HG02938 (cell line): ENCODE data around the gene NCF4.

Experiments
- ATAC-seq: cut with Tn5 transposase; IDR thresholded peaks from one replicate; pipeline ENCODE4 v1.9.1; 2021; ENCODE audit warnings: mild to moderate bottlenecking, moderate library complexity; ENCODE audit not compliant: unreplicated experiment

The NCF4 gene

DNA sequence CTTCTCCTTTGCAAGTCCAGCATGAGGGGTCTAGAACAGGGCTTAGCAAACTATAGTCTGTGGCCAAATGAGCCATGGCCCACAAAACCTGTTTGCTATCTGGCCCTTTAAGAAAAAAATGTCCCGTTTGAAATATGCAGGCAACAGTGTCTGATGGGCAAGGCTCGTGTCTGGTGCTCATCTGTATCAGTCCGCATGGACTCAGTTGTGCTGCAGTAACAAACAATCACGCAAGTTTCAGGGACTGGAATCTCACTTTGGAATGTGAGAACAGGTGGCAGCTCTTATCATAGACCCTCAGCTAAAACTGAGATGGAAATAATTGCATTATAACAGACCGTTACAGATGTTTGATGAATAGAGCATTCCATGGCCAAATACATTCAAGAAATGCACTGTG, 24.9 kb upstream of the NCF4 start:
- no peak for ATAC-seq

GRCh38 chr22:36838119-36839030, 22.4 kb upstream of the NCF4 start:
- no peak for ATAC-seq

DNA sequence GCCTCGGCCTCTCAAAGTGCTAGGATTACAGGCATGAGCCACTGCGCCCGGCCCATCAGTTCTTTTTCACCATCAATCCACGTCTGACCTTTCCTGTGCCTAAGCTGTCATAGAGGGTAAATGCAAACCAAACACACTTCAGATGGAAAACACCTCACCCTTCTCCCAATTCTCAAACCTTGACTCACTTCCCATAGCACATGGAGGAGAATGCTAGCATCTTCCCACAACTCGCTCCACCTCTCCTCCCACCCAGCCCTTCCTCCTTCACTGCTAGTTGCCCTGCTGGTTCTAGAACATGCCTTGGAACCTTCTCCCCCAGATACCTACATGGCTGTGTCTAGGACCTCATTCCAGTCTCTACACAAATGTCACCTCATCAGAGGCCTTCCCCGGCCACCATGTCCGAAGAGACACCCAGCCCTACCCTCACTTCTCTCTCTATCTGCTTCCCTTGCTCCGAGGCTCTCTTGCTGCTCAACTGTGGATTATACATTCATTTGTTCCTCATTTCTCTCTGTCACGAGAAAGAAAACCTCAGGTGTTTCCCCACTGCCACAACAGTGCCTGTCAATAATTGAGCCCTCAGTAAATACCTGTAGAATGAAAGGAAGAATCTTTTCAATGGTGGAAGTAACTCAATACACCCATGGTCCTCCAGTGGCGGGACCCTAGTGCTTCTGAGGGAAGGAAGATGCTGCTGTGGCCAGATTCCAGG, 21.3 kb upstream of the NCF4 start:
- ATAC-seq, result no peak

DNA sequence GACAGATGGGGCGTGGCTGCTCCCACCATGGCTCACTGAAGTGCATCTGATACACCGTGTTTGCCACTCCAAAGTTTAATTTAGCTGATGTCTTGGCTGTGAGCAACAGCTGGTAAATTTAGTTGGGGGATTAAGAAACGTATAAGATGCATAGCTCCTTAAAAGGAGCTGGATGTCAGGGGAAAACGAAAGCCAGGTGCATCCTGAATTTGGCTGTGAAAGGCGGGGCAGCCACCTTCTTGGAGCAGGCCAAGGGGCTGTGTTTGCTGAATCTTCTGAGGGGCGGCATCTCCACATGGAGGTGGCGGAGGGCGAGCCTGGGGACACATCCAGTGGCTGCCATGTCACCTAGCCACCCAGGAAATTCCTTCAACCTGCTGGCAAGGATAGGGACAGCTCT, 20.7 kb upstream of the NCF4 start:
- ATAC-seq, result no peak

GRCh38 chr22:36846271-36846670, 14.5 kb upstream of the NCF4 start:
- ATAC-seq, result no peak

GRCh38 chr22:36846949-36847348, 13.9 kb upstream of the NCF4 start:
- no peak for ATAC-seq

DNA sequence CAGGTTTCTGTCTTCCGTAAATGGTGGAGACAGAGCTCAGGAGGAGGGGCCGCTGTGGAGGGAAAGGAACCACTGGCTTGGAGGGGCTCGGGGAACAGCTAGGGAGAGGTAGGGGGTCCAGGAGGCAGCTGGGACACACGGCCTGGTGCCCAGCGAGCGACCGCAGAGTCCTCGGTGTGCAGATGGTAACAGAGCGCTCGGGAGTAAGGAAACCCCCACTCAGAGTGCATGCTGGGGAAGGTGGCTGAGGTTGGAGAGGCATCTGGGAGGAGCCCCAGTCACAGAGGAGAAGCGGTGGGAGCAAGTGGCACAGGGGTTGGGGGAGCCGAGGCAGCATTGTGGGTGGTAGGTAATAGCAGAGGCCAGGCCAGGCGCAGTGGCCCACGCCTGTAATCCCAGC, 10.8 kb upstream of the NCF4 start:
- ATAC-seq, result no peak

DNA sequence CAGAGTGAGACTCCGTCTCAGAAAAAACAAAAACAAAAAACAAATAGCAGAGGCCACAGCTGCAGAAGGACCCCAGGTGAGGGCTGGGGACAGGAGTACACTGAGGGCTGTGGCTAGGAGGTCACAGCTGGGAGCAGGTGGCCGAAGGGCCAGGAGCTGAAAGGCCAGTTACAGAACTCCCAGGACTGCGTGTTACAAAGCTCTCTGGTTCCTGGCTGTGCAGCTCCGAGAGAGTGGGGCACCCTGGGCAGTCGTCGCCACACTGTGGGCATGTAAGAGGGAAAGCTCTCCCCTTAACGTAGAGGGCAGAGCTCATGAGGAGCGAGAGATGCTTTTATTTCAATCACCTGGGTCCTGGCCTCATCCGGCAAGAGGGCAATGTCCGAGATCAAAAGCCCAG, 10.1 kb upstream of the NCF4 start:
- ATAC-seq, result no peak

GRCh38 chr22:36852056-36852973, 8.5 kb upstream of the NCF4 start:
- ATAC-seq, result no peak

DNA sequence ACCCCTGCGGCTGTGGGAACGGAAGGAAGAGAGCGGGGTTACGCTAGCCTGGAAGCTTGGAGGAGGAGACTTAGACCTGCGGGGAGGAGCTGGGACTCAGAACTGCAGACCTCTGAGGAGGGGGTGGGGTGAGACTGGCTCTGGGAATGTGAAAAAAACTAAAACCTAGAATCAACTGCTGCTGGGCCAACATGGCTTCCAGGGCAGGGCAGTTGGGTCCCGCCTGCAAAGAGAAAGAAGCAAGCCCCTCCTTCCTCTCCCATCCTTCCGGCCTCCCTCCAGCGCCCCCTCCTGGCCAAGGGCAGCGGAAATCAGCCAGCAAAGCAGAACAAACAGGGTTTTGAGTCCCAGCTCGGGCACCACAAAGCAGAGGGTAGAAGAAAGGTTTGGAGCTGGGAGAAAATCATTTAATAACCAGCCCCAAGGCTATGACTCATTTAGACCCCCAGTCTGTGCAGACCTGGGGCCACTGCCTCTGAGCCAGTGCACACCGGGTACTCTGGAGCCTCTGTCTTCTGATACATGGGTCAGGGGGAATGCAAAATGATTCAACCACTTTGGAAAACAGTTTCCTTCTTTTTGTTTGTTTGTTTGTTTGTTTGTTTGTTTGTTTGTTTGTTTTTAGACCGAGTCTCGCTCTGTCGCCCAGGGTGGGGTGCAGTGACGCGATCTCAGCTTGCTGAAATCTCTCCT, 7.3 kb upstream of the NCF4 start:
- no peak for ATAC-seq

DNA sequence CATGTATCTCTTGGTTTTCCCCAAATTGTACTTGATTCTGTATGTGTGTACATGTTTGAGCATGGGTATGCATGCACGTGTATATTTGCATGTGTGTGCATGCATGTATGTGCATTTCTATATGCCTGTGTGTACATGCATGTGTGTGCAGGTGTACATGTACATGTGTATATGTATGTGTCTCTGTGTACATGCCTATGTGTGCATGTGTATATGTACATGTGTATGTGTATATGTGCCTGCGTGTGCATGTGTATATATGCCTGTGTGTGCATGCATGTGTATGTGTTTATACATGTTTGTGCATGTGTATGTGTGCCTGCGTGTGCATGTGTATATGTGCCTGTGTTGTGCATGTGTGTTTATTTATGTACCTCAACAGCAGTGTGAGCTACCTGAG, 5.3 kb upstream of the NCF4 start:
- ATAC-seq, result no peak

- no peak for ATAC-seq
These were observed 4.5 kb upstream of the NCF4 start for GRCh38 chr22:36856121-36856791.

GRCh38 chr22:36856792-36857135, 4.0 kb upstream of the NCF4 start:
- ATAC-seq, result no peak

- ATAC-seq, result no peak
These were observed 2.6 kb upstream of the NCF4 start for GRCh38 chr22:36858156-36858555.

GRCh38 chr22:36858966-36859365, 1.8 kb upstream of the NCF4 start:
- ATAC-seq, result no peak

GRCh38 chr22:36860017-36860416, 789 bp upstream of the NCF4 start:
- ATAC-seq, result no peak

GRCh38 chr22:36860438-36860820, 377 bp upstream of the NCF4 start:
- ATAC-seq, result no peak

GRCh38 chr22:36862251-36863242, 1.7 kb downstream of the NCF4 start:
- ATAC-seq, result no peak

DNA sequence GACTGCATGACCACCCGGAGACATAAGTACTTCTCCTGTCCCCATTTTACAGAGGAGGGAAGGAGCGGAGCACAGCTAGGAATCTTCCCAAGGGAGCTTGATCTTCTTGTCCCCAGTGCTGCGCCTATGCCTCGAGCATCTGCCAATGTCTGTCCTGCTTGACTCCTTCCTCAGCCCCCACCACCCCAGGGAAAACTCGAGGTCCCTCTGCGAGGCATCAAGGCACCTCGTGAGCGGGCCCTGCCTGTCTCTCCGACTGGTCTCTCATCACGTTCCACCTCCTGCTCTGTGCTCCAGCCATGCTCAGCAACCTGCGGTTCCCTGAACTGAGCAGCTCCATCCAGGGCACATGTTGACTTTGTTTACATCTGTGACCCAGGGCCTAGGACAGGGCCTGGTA, 2.5 kb downstream of the NCF4 start:
- no peak for ATAC-seq
